GM19239 (cell line): Measurements from ENCODE around the gene CEMIP.

Experiments used
- DNase-seq: peaks from one replicate; pipeline ENCODE4 v3.0.0; 2011; ENCODE audit warnings: low spot score; ENCODE audit not compliant: insufficient read length
- FAIRE-seq: peaks from 2 replicates; lab custom pipeline; 2011; peaks lifted over from hg19 to GRCh38; lab: Jason Lieb, UNC

Gene CEMIP

DNA sequence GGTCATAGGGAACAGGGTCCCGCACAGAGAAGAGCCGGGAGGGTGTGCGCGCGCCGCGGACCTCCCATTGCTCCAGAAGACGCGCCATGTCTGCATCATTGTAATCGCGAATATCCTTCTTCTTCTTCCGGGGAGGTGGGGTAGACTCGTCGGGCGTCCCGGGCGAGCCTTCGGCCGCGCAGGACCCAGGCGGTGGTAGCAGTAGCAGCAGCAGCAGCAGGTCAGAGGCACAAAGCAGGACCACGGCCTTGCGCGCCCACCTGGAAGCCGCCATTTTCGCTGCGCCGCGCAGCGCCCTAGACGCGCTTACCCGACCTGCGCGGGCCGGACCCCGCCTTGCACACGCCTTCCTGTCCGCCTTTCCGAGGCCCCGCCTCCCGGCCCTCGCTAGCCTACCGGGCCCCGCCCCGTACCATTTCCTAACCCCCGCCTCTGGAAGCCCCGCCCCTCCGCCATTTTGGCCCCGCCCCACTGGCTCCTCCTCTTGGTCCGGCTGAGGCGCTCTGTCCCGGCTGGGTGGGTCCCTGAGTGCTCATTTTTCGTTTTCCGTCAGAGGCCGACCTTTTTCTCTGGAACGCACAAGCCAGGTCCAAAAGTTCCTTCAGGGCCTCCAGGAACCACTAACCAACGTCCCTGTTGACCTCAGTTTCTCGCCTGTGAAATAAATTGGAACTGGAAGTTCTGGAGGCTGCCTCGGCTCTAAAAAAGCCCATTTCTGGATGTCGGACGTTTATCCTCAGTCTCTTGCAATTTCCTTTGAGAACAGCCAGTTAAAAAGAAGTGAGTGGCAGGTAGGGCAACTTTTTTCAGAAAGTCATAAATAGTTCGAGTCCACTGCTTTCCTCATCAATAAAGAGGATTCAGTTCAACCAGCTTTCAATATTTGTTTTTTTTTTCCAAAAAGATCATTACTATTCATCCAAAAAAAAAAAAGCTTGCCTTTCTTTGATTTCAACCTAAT is 210.6 kb downstream of the CEMIP start, which contains the start of gene MESD:
TSS of gene MESD (minus strand) at position 302 of the 961 bp plus-strand sequence. CDS start at position 274, 28 bp downstream.
- FAIRE-seq (peak; percentile 90), DNase-seq (peak; percentile 86)

GRCh38 chr15:80990955-80991354 is 211.8 kb downstream of the CEMIP start:
- no peak for DNase-seq
- no peak for FAIRE-seq

- DNase-seq (no peak), FAIRE-seq (no peak)
Observed at GRCh38 chr15:80991421-80991820, 212.3 kb downstream of the CEMIP start.

DNA sequence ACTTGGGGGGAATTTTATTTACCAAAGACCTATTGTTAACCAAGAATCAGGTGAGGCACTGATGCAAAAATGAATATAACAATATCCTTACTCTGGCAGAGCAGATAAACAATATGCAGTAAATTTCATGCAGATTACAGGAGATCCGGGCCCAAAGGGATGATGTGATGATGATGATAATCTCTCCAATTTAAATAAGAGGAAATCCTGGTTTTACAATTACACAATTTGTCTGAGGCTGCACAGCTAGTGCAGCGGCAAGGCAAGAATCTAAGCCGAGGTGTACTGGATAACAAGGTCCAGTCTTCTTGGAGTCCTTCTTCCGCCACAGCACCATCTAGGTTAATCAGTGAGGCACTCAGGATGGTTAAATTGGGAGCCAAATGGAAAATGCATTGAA is 212.8 kb downstream of the CEMIP start:
- no peak for FAIRE-seq
- no peak for DNase-seq

GRCh38 chr15:80992441-80992840 is 213.3 kb downstream of the CEMIP start:
- no peak for FAIRE-seq
- no peak for DNase-seq

DNA sequence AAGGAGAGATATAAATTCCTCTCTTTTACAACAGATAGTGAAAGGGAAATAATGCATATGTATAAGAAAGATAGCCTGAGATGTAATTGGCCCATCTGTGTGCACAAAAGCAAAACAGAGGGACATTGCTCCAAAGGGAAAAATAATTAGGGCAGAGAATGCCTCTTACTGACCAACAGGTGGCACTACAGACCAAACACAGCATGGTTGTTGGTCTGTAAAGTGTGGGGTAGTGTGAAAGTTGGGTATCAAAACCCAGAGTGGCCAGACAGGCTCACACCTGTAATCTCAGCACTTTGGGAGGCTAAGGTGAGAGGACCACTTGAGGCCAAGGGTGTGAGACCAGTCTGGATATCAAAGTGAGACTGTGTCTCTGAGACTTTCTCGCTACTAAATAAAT is 217.1 kb downstream of the CEMIP start:
- DNase-seq, result no peak
- no peak for FAIRE-seq

- no peak for FAIRE-seq
- no peak for DNase-seq
Observed at GRCh38 chr15:80997692-80998091, 218.5 kb downstream of the CEMIP start.

- DNase-seq (no peak), FAIRE-seq (no peak)
Observed at GRCh38 chr15:80998251-80998650, 219.1 kb downstream of the CEMIP start.

GRCh38 chr15:80999623-81000036 is 220.5 kb downstream of the CEMIP start:
- FAIRE-seq (peak; percentile 93), DNase-seq (peak; percentile 36)

- FAIRE-seq (no peak), DNase-seq (no peak)
Observed at GRCh38 chr15:81000144-81000623, 221.0 kb downstream of the CEMIP start.

GRCh38 chr15:81000624-81001151 is 221.5 kb downstream of the CEMIP start, which contains the start of gene TLNRD1:
TSS of gene TLNRD1 (plus strand) at chr15:81000923. CDS start at chr15:81002272, 1,349 bp downstream.
- FAIRE-seq (peak; percentile 84), DNase-seq (peak; percentile 76)
